GM20000 (cell line): Measurements from ENCODE around the gene LRRC10B.

Source experiments
- DNase-seq: peaks from one replicate; pipeline ENCODE4 v3.0.0; 2012; ENCODE audit warnings: low spot score
- CTCF ChIP-seq: IDR thresholded peaks from 2 replicates; pipeline ENCODE4 v1.5.1; 2012; ENCODE audit warnings: mild to moderate bottlenecking, control low read depth; ENCODE audit errors: extremely low read depth, missing control alignments

LRRC10B gene

GRCh38 chr11:61533401-61533800, 24.9 kb downstream of the LRRC10B start:
- DNase-seq = no peak
- TF ChIP-seq CTCF = no peak

GRCh38 chr11:61534025-61534932, 25.7 kb downstream of the LRRC10B start:
- DNase-seq = no peak
- TF ChIP-seq CTCF = no peak

- DNase-seq = no peak
- TF ChIP-seq CTCF = no peak
Observed at GRCh38 chr11:61534933-61535839, 26.6 kb downstream of the LRRC10B start.

GRCh38 chr11:61535998-61536675, 27.6 kb downstream of the LRRC10B start:
- no peak for TF ChIP-seq CTCF
- no peak for DNase-seq

GRCh38 chr11:61536676-61537270, 28.2 kb downstream of the LRRC10B start:
- DNase-seq = no peak
- no peak for TF ChIP-seq CTCF

- no peak for TF ChIP-seq CTCF
- DNase-seq = no peak
Observed at GRCh38 chr11:61537326-61537725, 28.8 kb downstream of the LRRC10B start.
